ENCODE data around the gene TCP1. TPM values are rescaled to one million over a fixed set of nuclear protein-coding genes. Genes with fewer than 3 reads are reported as not detected.

Gene TCP1
- total and polyA plus RNA-seq, 2 of the 13 experiments (the other 11 are each of a cell fraction or from before 2014, with no cell fraction given) = 116 to 553 TPM

DNA sequence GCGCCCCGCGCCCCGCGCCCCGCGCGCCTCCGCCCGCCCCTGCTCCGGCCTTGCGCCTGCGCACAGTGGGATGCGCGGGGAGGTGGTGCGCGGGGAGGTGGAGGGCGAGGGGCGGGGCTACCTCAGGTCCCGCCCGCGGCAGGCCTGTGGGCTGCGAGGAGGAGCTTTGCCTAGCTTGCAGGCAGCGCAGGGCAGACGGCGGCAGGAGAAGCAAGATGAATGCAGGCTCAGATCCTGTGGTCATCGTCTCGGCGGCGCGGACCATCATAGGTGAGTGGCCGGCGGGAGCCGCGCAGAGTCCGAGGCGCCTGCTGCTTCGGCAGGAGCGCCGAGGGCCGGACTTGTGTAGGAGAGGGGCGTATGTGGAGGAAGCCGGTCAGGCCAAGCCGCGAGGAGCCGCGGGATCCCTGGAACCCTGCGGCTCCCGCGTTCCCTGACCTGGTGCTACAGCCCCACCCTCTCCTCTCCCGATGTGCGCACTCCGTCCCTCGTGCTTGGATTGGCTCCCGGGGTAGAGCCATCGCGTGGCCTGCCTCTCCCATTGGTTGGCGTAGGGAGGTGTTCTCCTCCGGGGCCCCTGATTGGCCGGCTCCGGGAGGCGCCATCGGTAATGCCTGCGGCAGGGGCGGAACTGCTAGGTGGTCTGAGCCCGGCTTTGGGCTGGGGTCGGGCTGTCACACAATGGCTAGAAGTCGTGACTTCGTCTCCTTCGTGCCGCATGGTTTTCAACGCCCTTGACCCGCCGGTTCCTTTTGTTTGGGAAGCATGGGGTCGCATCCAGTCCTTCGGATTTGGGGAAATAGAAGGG lies 27.3 kb downstream of the TCP1 start, which contains the start of gene ACAT2 (continued):
- TF ChIP-seq, protein P1, sequence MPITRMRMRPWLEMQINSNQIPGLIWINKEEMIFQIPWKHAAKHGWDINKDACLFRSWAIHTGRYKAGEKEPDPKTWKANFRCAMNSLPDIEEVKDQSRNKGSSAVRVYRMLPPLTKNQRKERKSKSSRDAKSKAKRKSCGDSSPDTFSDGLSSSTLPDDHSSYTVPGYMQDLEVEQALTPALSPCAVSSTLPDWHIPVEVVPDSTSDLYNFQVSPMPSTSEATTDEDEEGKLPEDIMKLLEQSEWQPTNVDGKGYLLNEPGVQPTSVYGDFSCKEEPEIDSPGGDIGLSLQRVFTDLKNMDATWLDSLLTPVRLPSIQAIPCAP (CRISPR knock-in tag; IDR thresholded peaks at IDR 0.05; ENCODE audit: low read depth) = peak; percentile 41; the same call in 1 of the 2 replicates
- TF ChIP-seq ZNF557 (CRISPR knock-in tag; IDR thresholded peaks at IDR 0.05) = peak; percentile 80; the same call in 1 of the 2 replicates
- TF ChIP-seq ZNF792 (CRISPR knock-in tag; IDR thresholded peaks at IDR 0.05) = no peak; the same call in 1 of the 2 replicates
- 0 out of 2 replicates have a peak, but pooled peaks have one; percentile 89 for TF ChIP-seq PREB (CRISPR knock-in tag; IDR thresholded peaks at IDR 0.05)
- TF ChIP-seq, protein P2, sequence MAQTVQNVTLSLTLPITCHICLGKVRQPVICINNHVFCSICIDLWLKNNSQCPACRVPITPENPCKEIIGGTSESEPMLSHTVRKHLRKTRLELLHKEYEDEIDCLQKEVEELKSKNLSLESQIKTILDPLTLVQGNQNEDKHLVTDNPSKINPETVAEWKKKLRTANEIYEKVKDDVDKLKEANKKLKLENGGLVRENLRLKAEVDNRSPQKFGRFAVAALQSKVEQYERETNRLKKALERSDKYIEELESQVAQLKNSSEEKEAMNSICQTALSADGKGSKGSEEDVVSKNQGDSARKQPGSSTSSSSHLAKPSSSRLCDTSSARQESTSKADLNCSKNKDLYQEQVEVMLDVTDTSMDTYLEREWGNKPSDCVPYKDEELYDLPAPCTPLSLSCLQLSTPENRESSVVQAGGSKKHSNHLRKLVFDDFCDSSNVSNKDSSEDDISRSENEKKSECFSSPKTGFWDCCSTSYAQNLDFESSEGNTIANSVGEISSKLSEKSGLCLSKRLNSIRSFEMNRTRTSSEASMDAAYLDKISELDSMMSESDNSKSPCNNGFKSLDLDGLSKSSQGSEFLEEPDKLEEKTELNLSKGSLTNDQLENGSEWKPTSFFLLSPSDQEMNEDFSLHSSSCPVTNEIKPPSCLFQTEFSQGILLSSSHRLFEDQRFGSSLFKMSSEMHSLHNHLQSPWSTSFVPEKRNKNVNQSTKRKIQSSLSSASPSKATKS (CRISPR knock-in tag; IDR thresholded peaks at IDR 0.05) = 0 out of 2 replicates have a peak, but pooled peaks have one; percentile 57
- peak; percentile 92 for TF ChIP-seq ZNF317 (CRISPR knock-in tag; IDR thresholded peaks at IDR 0.05)
- TF ChIP-seq FOXJ3 (CRISPR knock-in tag; IDR thresholded peaks at IDR 0.05; ENCODE audit: borderline replicate concordance) = peak; percentile 81; the same call in 1 of the 2 replicates
- peak; percentile 76 for TF ChIP-seq KDM5A (IDR thresholded peaks at IDR 0.05; ENCODE audit: borderline replicate concordance, low read length)
- TF ChIP-seq NONO (IDR thresholded peaks at IDR 0.05) = no peak
- TF ChIP-seq NONO (CRISPR knock-in tag; conservative IDR thresholded peaks at IDR 0.05) = peak; percentile 6; the same call in 1 of the 2 replicates
- peak; percentile 91 for TF ChIP-seq ATF1 (CRISPR knock-in tag; IDR thresholded peaks at IDR 0.05)
- TF ChIP-seq ZNF232 (CRISPR knock-in tag; IDR thresholded peaks at IDR 0.05; ENCODE audit: borderline replicate concordance) = peak; percentile 77; the same call in 1 of the 2 replicates
- TF ChIP-seq, protein P3, sequence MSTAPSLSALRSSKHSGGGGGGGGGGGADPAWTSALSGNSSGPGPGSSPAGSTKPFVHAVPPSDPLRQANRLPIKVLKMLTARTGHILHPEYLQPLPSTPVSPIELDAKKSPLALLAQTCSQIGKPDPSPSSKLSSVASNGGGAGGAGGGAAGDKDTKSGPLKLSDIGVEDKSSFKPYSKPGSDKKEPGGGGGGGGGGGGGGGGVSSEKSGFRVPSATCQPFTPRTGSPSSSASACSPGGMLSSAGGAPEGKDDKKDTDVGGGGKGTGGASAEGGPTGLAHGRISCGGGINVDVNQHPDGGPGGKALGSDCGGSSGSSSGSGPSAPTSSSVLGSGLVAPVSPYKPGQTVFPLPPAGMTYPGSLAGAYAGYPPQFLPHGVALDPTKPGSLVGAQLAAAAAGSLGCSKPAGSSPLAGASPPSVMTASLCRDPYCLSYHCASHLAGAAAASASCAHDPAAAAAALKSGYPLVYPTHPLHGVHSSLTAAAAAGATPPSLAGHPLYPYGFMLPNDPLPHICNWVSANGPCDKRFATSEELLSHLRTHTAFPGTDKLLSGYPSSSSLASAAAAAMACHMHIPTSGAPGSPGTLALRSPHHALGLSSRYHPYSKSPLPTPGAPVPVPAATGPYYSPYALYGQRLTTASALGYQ (CRISPR knock-in tag; IDR thresholded peaks at IDR 0.05) = peak; percentile 82; the same call in 1 of the 2 replicates
- TF ChIP-seq TFDP2 (CRISPR knock-in tag; IDR thresholded peaks at IDR 0.05) = peak; percentile 87; the same call in 1 of the 2 replicates
- peak; percentile 84 for TF ChIP-seq MEF2D (CRISPR knock-in tag; IDR thresholded peaks at IDR 0.05)
- TF ChIP-seq HDAC2 (CRISPR knock-in tag; IDR thresholded peaks at IDR 0.05) = no peak
- no peak; the same call in 1 of the 2 replicates for TF ChIP-seq STAG1 (CRISPR knock-in tag; IDR thresholded peaks at IDR 0.05)
- TF ChIP-seq, protein P4, sequence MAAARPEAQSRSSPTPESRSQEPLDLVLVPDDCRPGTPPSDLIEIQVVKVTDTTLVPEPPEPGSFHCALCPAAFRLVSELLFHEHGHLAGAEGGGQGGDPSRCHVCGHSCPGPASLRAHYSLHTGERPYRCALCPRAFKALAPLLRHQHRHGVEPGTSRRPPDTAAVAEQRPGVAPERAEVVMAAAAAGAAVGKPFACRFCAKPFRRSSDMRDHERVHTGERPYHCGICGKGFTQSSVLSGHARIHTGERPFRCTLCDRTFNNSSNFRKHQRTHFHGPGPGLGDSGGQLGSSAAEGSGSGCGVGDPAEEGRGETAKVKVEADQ (CRISPR knock-in tag; IDR thresholded peaks at IDR 0.05; ENCODE audit: borderline replicate concordance) = no peak; the same call in 1 of the 2 replicates
- no peak; the same call in none of the 2 replicates for TF ChIP-seq ZBTB8A (CRISPR knock-in tag; IDR thresholded peaks at IDR 0.05; ENCODE audit: borderline replicate concordance, low read depth)
- TF ChIP-seq ZNF777 (CRISPR knock-in tag; IDR thresholded peaks at IDR 0.05) = peak; percentile 44; the same call in 1 of the 2 replicates

Data from HepG2 (cell line).